ENCODE measurements around the gene GLYATL1. TPM values are rescaled to one million over a fixed set of nuclear protein-coding genes. Genes with fewer than 3 reads are reported as not detected.

Gene GLYATL1
- total and polyA plus RNA-seq, 2 experiments from 2014 or later: 7.9 to 12.6 TPM

DNA sequence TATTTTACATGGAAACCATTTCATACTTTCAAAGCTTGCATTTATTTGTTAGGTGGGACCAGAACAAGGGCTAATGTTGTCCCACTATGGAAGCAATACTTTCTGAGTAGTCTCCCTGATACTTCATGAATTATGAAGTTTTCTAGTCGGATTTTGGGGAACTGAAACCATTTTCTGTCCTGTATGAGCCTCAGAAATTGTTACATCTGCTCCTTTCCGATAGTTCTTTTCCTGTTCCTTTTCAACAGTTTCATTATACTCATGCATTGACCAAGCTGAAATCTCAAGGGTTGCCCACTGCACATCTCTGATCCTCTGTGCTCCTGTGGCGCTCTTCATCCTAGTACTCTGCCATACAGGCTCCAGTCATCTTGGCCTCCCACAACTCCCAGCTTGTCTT is 31.5 kb upstream of the GLYATL1 start:
- H4K20me1 ChIP-seq (replicated peaks; ENCODE audit: insufficient read depth): no peaks in the 10 kb centered on the region
- H3K27me3 Mint-ChIP-seq (ENCODE audit: insufficient read depth, low read depth, poor library complexity): peaks cover 29% of the 10 kb centered on the region
- no peak for ATAC-seq

More for the DNA sequence above, 31.5 kb upstream of the GLYATL1 start:
- no peaks in the 10 kb centered on the region for H3K9me2 ChIP-seq (ENCODE audit: insufficient read depth)
- H3K4me1 ChIP-seq (ENCODE audit: insufficient read depth): peaks cover 7% of the 10 kb centered on the region
- peaks cover 50% of the 10 kb centered on the region for H3K27me3 ChIP-seq (ENCODE audit: insufficient read depth)
- no peak overlapping the region for H3K4me2 ChIP-seq
- peaks cover 8% of the 10 kb centered on the region; the same call in 2 of the 3 replicates for H3K9me3 Mint-ChIP-seq
- H3K36me3 Mint-ChIP-seq (ENCODE audit: low read depth): peaks cover 5% of the 10 kb centered on the region; the same call in 2 of the 3 replicates
- H3K27ac ChIP-seq (ENCODE audit: low read depth): no peak overlapping the region
- no peak overlapping the region for H3K27ac Mint-ChIP-seq
- 0 out of 2 replicates have a peak, but pooled peaks cover 4% of the 10 kb centered on the region for H3K79me2 ChIP-seq (replicated peaks; ENCODE audit: insufficient read depth)
- no peak overlapping the region for H3K4me3 Mint-ChIP-seq
- DNase-seq (ENCODE audit: low spot score): no peak
- H2AFZ ChIP-seq: no peak overlapping the region
- no peak for TF ChIP-seq ZNF331 (CRISPR knock-in tag; IDR thresholded peaks at IDR 0.05; ENCODE audit: low read depth)
- TF ChIP-seq ZNF114 (CRISPR knock-in tag; IDR thresholded peaks at IDR 0.05): no peak
- TF ChIP-seq EZH2phosphoT487 (IDR thresholded peaks at IDR 0.05; ENCODE audit: unreplicated experiment): no peak
- TF ChIP-seq, protein P1, sequence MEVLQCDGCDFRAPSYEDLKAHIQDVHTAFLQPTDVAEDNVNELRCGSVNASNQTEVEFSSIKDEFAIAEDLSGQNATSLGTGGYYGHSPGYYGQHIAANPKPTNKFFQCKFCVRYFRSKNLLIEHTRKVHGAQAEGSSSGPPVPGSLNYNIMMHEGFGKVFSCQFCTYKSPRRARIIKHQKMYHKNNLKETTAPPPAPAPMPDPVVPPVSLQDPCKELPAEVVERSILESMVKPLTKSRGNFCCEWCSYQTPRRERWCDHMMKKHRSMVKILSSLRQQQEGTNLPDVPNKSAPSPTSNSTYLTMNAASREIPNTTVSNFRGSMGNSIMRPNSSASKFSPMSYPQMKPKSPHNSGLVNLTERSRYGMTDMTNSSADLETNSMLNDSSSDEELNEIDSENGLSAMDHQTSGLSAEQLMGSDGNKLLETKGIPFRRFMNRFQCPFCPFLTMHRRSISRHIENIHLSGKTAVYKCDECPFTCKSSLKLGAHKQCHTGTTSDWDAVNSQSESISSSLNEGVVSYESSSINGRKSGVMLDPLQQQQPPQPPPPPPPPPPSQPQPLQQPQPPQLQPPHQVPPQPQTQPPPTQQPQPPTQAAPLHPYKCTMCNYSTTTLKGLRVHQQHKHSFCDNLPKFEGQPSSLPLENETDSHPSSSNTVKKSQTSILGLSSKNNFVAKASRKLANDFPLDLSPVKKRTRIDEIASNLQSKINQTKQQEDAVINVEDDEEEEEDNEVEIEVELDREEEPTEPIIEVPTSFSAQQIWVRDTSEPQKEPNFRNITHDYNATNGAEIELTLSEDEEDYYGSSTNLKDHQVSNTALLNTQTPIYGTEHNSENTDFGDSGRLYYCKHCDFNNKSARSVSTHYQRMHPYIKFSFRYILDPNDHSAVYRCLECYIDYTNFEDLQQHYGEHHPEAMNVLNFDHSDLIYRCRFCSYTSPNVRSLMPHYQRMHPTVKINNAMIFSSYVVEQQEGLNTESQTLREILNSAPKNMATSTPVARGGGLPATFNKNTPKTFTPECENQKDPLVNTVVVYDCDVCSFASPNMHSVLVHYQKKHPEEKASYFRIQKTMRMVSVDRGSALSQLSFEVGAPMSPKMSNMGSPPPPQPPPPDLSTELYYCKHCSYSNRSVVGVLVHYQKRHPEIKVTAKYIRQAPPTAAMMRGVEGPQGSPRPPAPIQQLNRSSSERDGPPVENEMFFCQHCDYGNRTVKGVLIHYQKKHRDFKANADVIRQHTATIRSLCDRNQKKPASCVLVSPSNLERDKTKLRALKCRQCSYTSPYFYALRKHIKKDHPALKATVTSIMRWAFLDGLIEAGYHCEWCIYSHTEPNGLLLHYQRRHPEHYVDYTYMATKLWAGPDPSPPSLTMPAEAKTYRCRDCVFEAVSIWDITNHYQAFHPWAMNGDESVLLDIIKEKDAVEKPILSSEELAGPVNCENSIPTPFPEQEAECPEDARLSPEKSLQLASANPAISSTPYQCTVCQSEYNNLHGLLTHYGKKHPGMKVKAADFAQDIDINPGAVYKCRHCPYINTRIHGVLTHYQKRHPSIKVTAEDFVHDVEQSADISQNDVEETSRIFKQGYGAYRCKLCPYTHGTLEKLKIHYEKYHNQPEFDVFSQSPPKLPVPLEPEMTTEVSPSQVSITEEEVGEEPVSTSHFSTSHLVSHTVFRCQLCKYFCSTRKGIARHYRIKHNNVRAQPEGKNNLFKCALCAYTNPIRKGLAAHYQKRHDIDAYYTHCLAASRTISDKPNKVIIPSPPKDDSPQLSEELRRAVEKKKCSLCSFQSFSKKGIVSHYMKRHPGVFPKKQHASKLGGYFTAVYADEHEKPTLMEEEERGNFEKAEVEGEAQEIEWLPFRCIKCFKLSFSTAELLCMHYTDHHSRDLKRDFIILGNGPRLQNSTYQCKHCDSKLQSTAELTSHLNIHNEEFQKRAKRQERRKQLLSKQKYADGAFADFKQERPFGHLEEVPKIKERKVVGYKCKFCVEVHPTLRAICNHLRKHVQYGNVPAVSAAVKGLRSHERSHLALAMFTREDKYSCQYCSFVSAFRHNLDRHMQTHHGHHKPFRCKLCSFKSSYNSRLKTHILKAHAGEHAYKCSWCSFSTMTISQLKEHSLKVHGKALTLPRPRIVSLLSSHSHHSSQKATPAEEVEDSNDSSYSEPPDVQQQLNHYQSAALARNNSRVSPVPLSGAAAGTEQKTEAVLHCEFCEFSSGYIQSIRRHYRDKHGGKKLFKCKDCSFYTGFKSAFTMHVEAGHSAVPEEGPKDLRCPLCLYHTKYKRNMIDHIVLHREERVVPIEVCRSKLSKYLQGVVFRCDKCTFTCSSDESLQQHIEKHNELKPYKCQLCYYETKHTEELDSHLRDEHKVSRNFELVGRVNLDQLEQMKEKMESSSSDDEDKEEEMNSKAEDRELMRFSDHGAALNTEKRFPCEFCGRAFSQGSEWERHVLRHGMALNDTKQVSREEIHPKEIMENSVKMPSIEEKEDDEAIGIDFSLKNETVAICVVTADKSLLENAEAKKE (CRISPR knock-in tag; IDR thresholded peaks at IDR 0.05): no peak
- no peak for TF ChIP-seq STAT1 (IDR thresholded peaks at IDR 0.05; ENCODE audit: unreplicated experiment)
- no peak for TF ChIP-seq EZH2 (IDR thresholded peaks at IDR 0.05; ENCODE audit: low read depth, unreplicated experiment)
- TF ChIP-seq, protein P2, sequence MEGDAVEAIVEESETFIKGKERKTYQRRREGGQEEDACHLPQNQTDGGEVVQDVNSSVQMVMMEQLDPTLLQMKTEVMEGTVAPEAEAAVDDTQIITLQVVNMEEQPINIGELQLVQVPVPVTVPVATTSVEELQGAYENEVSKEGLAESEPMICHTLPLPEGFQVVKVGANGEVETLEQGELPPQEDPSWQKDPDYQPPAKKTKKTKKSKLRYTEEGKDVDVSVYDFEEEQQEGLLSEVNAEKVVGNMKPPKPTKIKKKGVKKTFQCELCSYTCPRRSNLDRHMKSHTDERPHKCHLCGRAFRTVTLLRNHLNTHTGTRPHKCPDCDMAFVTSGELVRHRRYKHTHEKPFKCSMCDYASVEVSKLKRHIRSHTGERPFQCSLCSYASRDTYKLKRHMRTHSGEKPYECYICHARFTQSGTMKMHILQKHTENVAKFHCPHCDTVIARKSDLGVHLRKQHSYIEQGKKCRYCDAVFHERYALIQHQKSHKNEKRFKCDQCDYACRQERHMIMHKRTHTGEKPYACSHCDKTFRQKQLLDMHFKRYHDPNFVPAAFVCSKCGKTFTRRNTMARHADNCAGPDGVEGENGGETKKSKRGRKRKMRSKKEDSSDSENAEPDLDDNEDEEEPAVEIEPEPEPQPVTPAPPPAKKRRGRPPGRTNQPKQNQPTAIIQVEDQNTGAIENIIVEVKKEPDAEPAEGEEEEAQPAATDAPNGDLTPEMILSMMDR (conservative IDR thresholded peaks at IDR 0.05; ENCODE audit: low read depth in 2 of 2): no peak
- no peak for TF ChIP-seq NANOG (IDR thresholded peaks at IDR 0.05; ENCODE audit: borderline replicate concordance)
- TF ChIP-seq, protein P3, sequence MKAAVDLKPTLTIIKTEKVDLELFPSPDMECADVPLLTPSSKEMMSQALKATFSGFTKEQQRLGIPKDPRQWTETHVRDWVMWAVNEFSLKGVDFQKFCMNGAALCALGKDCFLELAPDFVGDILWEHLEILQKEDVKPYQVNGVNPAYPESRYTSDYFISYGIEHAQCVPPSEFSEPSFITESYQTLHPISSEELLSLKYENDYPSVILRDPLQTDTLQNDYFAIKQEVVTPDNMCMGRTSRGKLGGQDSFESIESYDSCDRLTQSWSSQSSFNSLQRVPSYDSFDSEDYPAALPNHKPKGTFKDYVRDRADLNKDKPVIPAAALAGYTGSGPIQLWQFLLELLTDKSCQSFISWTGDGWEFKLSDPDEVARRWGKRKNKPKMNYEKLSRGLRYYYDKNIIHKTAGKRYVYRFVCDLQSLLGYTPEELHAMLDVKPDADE (IDR thresholded peaks at IDR 0.05): no peak
- no peak for TF ChIP-seq CREB1 (CRISPR knock-in tag; IDR thresholded peaks at IDR 0.05; ENCODE audit: low read depth)
- TF ChIP-seq JUNB (IDR thresholded peaks at IDR 0.05; ENCODE audit: unreplicated experiment): no peak
- TF ChIP-seq, protein P4, sequence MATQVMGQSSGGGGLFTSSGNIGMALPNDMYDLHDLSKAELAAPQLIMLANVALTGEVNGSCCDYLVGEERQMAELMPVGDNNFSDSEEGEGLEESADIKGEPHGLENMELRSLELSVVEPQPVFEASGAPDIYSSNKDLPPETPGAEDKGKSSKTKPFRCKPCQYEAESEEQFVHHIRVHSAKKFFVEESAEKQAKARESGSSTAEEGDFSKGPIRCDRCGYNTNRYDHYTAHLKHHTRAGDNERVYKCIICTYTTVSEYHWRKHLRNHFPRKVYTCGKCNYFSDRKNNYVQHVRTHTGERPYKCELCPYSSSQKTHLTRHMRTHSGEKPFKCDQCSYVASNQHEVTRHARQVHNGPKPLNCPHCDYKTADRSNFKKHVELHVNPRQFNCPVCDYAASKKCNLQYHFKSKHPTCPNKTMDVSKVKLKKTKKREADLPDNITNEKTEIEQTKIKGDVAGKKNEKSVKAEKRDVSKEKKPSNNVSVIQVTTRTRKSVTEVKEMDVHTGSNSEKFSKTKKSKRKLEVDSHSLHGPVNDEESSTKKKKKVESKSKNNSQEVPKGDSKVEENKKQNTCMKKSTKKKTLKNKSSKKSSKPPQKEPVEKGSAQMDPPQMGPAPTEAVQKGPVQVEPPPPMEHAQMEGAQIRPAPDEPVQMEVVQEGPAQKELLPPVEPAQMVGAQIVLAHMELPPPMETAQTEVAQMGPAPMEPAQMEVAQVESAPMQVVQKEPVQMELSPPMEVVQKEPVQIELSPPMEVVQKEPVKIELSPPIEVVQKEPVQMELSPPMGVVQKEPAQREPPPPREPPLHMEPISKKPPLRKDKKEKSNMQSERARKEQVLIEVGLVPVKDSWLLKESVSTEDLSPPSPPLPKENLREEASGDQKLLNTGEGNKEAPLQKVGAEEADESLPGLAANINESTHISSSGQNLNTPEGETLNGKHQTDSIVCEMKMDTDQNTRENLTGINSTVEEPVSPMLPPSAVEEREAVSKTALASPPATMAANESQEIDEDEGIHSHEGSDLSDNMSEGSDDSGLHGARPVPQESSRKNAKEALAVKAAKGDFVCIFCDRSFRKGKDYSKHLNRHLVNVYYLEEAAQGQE (IDR thresholded peaks at IDR 0.05; ENCODE audit: unreplicated experiment): no peak
- TF ChIP-seq POLR2AphosphoS5 (IDR thresholded peaks at IDR 0.05; ENCODE audit: low read depth): no peak
- H3F3A ChIP-seq (replicated peaks; ENCODE audit: low read depth): no peaks in the 10 kb centered on the region
- H3K4me3 ChIP-seq: no peak overlapping the region
- H3K36me3 ChIP-seq (ENCODE audit: insufficient read depth): no peaks in the 10 kb centered on the region
- H3K4me1 Mint-ChIP-seq: peaks cover 16% of the 10 kb centered on the region
